Measurements from ENCODE around the gene STAC.
"Not testable (repeated sequence)": the region's sequence is repeated elsewhere in the genome, so short reads cannot be mapped to it uniquely, and the experiment has no call there.

The STAC gene

DNA sequence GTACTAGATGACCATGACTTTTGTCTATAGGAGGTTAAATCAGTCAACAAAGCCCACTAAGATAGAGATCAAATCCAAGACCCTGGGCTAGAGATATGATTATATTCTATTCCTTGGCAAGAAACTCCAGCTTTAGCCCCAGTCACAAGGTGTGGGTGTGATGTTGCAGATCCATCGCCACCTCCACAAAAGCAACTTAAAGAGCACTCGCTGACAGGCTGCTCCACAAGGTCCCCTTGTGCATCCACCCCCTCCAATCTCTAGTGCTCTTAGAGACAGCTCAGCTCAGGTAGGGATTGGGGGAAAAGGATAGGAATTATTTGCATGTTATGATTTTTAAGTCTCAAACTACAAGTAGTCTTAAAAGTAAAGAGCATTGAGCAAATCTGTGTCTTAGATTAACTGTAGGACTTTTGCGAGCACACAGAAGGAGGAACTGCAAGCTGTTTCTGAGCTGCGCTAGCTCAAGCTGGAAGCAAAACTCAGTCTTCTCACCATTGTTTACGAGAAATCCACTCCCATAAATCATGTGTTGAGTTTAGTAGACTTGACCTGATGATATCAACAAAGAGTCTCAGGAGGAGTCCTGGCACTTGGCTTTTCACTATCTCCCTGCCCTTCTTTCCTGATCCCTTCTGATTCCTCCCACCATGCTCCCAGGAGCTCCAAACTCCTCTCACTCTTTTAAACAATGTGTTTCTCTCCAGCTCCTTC is 177.6 kb downstream of the STAC start:
- DNase-seq (ENCODE audit: low read depth) = no peak
- no peak overlapping the region for H3K4me3 ChIP-seq (ENCODE audit: low read depth, low read length)

- no peak overlapping the region for H3K4me3 ChIP-seq (ENCODE audit: low read depth, low read length)
- DNase-seq (ENCODE audit: low read depth) = no peak
Observed at GRCh38 chr3:36558961-36559360, 178.7 kb downstream of the STAC start.

DNA sequence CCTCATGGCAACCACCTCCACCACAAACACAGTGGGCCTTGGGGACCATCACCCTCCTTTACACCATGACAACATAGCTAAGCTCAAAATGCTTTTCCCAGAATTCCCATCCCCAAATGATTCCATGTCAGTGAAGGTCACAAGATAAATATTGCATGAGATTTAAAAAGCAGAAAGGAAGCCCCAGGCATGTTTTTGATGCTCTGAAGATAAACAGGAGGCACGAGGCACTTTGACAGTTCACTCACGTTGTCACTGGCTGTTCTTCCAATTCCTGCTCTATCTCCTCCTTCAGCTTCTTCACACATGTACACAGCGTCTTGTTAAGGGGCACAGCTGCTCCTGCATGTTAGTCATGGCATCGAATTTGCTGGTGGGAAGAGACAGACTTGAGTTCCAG is 180.4 kb downstream of the STAC start:
- DNase-seq (ENCODE audit: low read depth) = no peak
- H3K4me3 ChIP-seq (ENCODE audit: low read depth, low read length) = no peak overlapping the region

DNA sequence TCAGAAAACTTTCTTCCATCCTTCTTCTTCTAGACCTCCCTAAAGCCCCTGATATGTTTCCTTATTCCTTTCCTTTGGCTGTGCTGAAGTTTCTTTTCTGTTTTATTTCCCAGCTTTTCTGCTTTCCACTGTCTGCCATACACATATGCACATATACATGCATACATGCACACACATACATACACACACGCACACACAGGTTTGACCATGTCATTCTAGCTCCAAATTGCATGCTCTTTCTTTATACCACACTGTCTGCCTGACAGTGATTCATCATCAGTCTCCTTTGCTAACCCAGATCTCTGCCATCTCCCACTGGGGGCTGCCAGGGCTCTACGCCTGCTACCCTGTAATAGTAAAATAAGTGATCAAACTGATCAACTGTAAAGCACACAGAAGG is 181.3 kb downstream of the STAC start:
- no peak for DNase-seq (ENCODE audit: low read depth)
- H3K4me3 ChIP-seq (ENCODE audit: low read depth, low read length) = no peak overlapping the region

GRCh38 chr3:36562945-36563344 is 182.6 kb downstream of the STAC start:
- DNase-seq (ENCODE audit: low read depth) = no peak
- no peak overlapping the region for H3K4me3 ChIP-seq (ENCODE audit: low read depth, low read length)

GRCh38 chr3:36575241-36575640 is 194.9 kb downstream of the STAC start:
- DNase-seq (ENCODE audit: low read depth) = no peak
- H3K4me3 ChIP-seq (ENCODE audit: low read depth, low read length) = no peak overlapping the region

GRCh38 chr3:36578418-36578817 is 198.1 kb downstream of the STAC start:
- DNase-seq (ENCODE audit: low read depth); H3K4me3 ChIP-seq (ENCODE audit: low read depth, low read length): not testable (repeated sequence)

- DNase-seq (ENCODE audit: low read depth) = no peak
- H3K4me3 ChIP-seq (ENCODE audit: low read depth, low read length) = no peak overlapping the region
Observed at GRCh38 chr3:36579746-36580145, 199.4 kb downstream of the STAC start.

DNA sequence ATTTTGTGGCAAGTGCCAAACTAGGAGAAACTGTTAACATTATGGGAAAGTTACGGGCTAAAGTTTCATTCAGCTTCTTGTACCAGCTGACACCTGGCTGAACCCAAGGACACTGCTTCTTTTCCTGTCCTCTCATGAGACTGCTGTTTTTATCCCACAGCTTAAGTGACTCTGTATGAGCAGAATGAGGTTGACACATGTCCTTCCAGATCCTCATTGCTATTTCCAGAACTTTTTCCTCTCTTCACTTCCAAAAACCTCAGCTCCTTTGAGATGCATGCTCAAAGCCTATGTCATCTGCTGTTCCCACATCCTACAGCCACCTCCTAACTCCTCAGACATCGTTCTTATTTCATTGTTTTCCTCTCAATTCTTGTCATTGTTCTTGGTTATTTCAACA is 200.4 kb downstream of the STAC start:
- H3K4me3 ChIP-seq (ENCODE audit: low read depth, low read length) = no peak overlapping the region
- no peak for DNase-seq (ENCODE audit: low read depth)

- no peak overlapping the region for H3K4me3 ChIP-seq (ENCODE audit: low read depth, low read length)
Observed at GRCh38 chr3:36591959-36592358, 211.7 kb downstream of the STAC start.

DNA sequence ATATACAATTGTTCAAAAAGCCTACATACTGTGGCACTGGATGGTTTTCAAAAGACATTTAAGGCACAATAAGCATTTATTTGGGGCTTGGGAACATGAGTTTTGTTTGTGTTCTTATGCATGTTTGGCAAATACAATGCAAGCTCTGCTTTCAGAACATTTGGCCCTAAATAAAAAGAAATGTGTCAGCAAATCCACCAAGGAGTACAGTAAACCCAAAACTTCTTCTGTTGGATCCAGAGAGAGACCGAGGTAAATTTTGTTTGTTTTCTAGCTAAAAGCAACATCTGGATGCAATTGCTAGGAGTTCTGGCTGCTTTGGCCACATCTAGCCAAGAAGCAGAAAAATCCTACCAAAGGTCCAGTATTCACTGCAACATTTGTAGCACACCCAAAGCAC is 215.2 kb downstream of the STAC start:
- DNase-seq (ENCODE audit: low read depth) = no peak
- no peak overlapping the region for H3K4me3 ChIP-seq (ENCODE audit: low read depth, low read length)

More at GRCh38 chr3:36591959-36592358, 211.7 kb downstream of the STAC start:
- DNase-seq (ENCODE audit: low read depth) = peak; percentile 6

- no peak overlapping the region for H3K4me3 ChIP-seq (ENCODE audit: low read depth, low read length)
- DNase-seq (ENCODE audit: low read depth) = no peak
Observed at GRCh38 chr3:36596419-36596818, 216.1 kb downstream of the STAC start.

DNA sequence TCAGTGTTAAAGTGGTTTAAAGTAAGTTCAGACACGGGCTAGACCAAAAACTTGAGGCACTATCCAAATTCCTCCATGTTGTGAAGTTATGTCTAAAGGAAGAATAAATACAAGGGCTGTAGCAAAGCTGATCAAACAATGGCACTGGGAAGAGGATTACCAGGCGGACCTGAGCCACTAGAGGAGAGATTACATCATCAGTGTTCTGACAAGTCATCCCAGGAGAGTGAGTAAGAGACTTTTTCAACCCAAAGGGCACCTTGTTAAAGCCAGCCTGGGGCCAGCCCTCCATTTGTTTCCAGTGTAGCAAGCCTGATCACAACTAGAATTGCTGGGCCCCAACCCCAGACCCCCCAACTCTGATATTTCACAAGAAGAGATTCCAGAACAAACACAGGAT is 217.1 kb downstream of the STAC start:
- peak; percentile 33 for DNase-seq (ENCODE audit: low read depth)
- no peak overlapping the region for H3K4me3 ChIP-seq (ENCODE audit: low read depth, low read length)

Data from skeletal muscle cell (primary cell).